B cell (primary cell): ENCODE measurements around the gene ELL3. TPM values are rescaled to one million over a fixed set of nuclear protein-coding genes. Genes with fewer than 3 reads are reported as not detected.
"Not testable (repeated sequence)": the region's sequence is repeated elsewhere in the genome, so short reads cannot be mapped to it uniquely, and the experiment has no call there.

ENCODE experiments used
- ATAC-seq: fragments of 200-7000 bp; cut with Tn5 transposase; one replicate; pipeline ENCODE4 v1.10.0; 2021; ENCODE audit warnings: low read depth, mild to moderate bottlenecking, moderate number of reproducible peaks, moderate library complexity
- CTCF ChIA-PET: fragments of 350-600 bp; sonication (Branson Sonifier 250); formaldehyde crosslinking; loops from one replicate; lab custom pipeline; 2021; ENCODE audit warnings: antibody characterized with exemption, inconsistent platforms; lab: Charles Lee
- POLR2A ChIA-PET: fragments of 350-600 bp; sonication (Branson Sonifier 250); formaldehyde crosslinking; loops from one replicate; lab custom pipeline; 2021; ENCODE audit warnings: antibody characterized with exemption; lab: Charles Lee
- DNase-seq: peaks from one replicate; pipeline ENCODE4 v3.0.0; 2013
- H2AFZ ChIP-seq: 2 replicates; pipeline ENCODE4 v1.6.1; 2012; ENCODE audit warnings: mild to moderate bottlenecking, low read depth, low read length; ENCODE audit not compliant: insufficient read depth, poor library complexity, severe bottlenecking
- H3K27ac ChIP-seq, 2 donors: 1 replicate in 1 of 2; 2 replicates in 1 of 2; pipeline ENCODE4 v1.5.1; 2012 to 2013; ENCODE audit warnings: low read length in 2 of 2, mild to moderate bottlenecking in 2 of 2, moderate library complexity in 1 of 2
- H3K27me3 ChIP-seq, 4 experiments: fragments of 200-600 bp in 1 of 4; sonication (generic) in 1 of 4; replicated peaks in 1 of 4; 1 replicate in 2 of 4; 2 replicates in 2 of 4; pipeline versions ENCODE4 v1.6.1 to v1.7.0; 2013 to 2016; ENCODE audit warnings: low read length in 3 of 4, mild to moderate bottlenecking in 2 of 4, mixed read lengths in 1 of 4, moderate library complexity in 1 of 4; ENCODE audit not compliant: insufficient read depth in 4 of 4, control insufficient read depth in 3 of 4; ENCODE audit errors: control extremely low read depth in 1 of 4
- H3K36me3 ChIP-seq, 2 experiments: replicated peaks in 1 of 2; 1 replicate in 1 of 2; 2 replicates in 1 of 2; pipeline versions ENCODE4 v1.6.1 to v1.7.1; 2013; ENCODE audit warnings: low read length in 1 of 2; ENCODE audit not compliant: insufficient read depth in 2 of 2, control insufficient read depth in 1 of 2; ENCODE audit errors: control extremely low read depth in 1 of 2, extremely low read depth in 1 of 2
- H3K4me1 ChIP-seq, 2 donors: fragments of 200-600 bp in 1 of 2; sonication (generic) in 1 of 2; 1 replicate in 1 of 2; 2 replicates in 1 of 2; pipeline versions ENCODE4 v1.5.1 to v1.6.1; 2013 to 2017; ENCODE audit warnings: low read length in 2 of 2; ENCODE audit not compliant: control insufficient read depth in 2 of 2, insufficient read depth in 2 of 2
- H3K4me2 ChIP-seq: replicated peaks from 2 replicates; pipeline ENCODE3; 2012; ENCODE audit warnings: mild to moderate bottlenecking, low read depth, low read length; ENCODE audit not compliant: poor library complexity, severe bottlenecking
- H3K4me3 ChIP-seq, 5 experiments: fragments of 200-600 bp in 1 of 5; sonication (generic) in 1 of 5; 1 replicate in 3 of 5; 2 replicates in 2 of 5; pipeline versions ENCODE4 v1.5.1 to v1.7.0; 2011 to 2016; ENCODE audit warnings: low read length in 4 of 5, mild to moderate bottlenecking in 4 of 5, low read depth in 2 of 5, control low read depth in 1 of 5, moderate library complexity in 1 of 5; ENCODE audit not compliant: insufficient read depth in 1 of 5; ENCODE audit errors: control extremely low read depth in 1 of 5, extremely low read depth in 1 of 5
- H3K79me2 ChIP-seq: fragments of 200-600 bp; sonication (generic); one replicate; pipeline ENCODE4 v1.6.0; 2016; ENCODE audit warnings: low read length; ENCODE audit not compliant: control insufficient read depth, insufficient read depth
- H3K9ac ChIP-seq: fragments of 200-600 bp; sonication (generic); 2 replicates; pipeline ENCODE4 v1.6.1; 2017; ENCODE audit warnings: mild to moderate bottlenecking, low read length, moderate library complexity
- H3K9me3 ChIP-seq, 3 donors: one replicate each; pipeline versions ENCODE4 v1.6.1 to v1.7.1; 2013; ENCODE audit warnings: low read length in 2 of 3; ENCODE audit not compliant: control insufficient read depth in 2 of 3, insufficient read depth in 1 of 3; ENCODE audit errors: control extremely low read depth in 1 of 3
- H4K20me1 ChIP-seq: 2 replicates; pipeline ENCODE4 v1.6.0; 2012; ENCODE audit warnings: mild to moderate bottlenecking, low read length; ENCODE audit not compliant: insufficient read depth, control insufficient read depth, poor library complexity, severe bottlenecking
- H3K27ac Mint-ChIP-seq: one replicate; pipeline ENCODE4 v1.8.0; 2021; ENCODE audit warnings: mixed read lengths
- H3K27me3 Mint-ChIP-seq: one replicate; pipeline ENCODE4 v1.8.0; 2021; ENCODE audit warnings: mixed read lengths
- H3K4me1 Mint-ChIP-seq: one replicate; pipeline ENCODE4 v1.8.0; 2021; ENCODE audit warnings: mixed read lengths
- H3K4me3 Mint-ChIP-seq: one replicate; pipeline ENCODE4 v1.8.0; 2021; ENCODE audit warnings: mixed read lengths
- H3K9me3 Mint-ChIP-seq: one replicate; pipeline ENCODE4 v1.8.0; 2022; ENCODE audit warnings: mixed read lengths; ENCODE audit not compliant: insufficient read depth
- CTCF ChIP-seq: fragments of 200-600 bp; IDR thresholded peaks from one replicate; pipeline ENCODE4 v1.8.0; 2022; ENCODE audit warnings: antibody characterized with exemption, mild to moderate bottlenecking
- WGBS: methylation state at CpG from one replicate; pipeline ENCODE4 v1.1.5; 2013; ENCODE audit warnings: missing lambda C conversion rate; ENCODE audit not compliant: insufficient coverage; 5-methylcytosine and 5-hydroxymethylcytosine counted together
- intact Hi-C: fragments of 100-400 bp; cut with micrococcal nuclease; formaldehyde crosslinking; loops from one replicate; pipeline ENCODE4 v1.10.0; 2022
- polyA plus RNA-seq: library from polyadenylated mRNA; depleted of rRNA; stranded (reverse); fragments of >200 nt; gene quantifications from 2 replicates; pipeline ENCODE4 v1.2.3, GENCODE V29; 2012
- total RNA-seq, 2 donors: library from RNA; stranded (reverse); fragments of 120-200 nt in 1 of 2; gene quantifications; 1 replicate in 1 of 2; 2 replicates in 1 of 2; pipeline versions ENCODE4 v1.2.3 to v1.2.4, GENCODE V29; 2013 to 2022

The ELL3 gene
- total and polyA plus RNA-seq, 2 donors (not counting 1 experiment from before 2014, with no cell fraction given) = 22.0 to 88.8 TPM

DNA sequence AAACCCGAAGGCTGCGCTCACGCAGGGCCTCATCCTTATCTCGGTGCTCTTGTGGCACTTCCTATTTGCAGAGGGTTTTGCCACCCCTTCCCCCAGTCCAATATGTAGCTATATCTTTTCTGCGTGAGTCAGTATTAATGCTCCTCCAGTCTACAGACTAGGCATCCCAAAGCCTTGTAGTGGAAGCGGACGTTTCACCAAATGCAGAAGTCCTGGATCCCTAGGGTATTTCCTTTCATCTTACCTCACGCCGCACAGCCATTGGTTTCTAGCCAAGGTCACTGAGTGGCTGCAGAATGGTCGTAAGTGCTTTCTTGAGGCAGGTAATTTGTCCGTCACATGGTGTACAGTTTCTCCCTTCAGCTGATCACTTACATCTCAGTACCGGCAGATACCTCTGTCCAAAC, 29.9 kb downstream of the ELL3 start:
- not testable (repeated sequence) for H3K9me3 Mint-ChIP-seq, H3K36me3 ChIP-seq, H3K27me3 ChIP-seq, H3K9me3 ChIP-seq, H3K27me3 Mint-ChIP-seq
- Histone ChIP-seq H3K27ac (peak overlapping the region; percentile 95 to 97), H3K9ac (peak overlapping the region; percentile 93), H3K4me2 (peak overlapping the region; percentile 77), H3K4me3 (peak overlapping the region; percentile 54 to 91 (median 86)), H4K20me1 (peaks cover 35% of the 10 kb centered on the region), H3K4me1 (peaks cover 52 to 62% of the 10 kb centered on the region in 2 donors), H3K79me2 (peaks cover 59% of the 10 kb centered on the region), H2AFZ (peak overlapping the region; percentile 72)
- Mint-ChIP-seq H3K4me3 (peak overlapping the region; percentile 98), H3K27ac (peak overlapping the region; percentile 96), H3K4me1 (peaks cover 59% of the 10 kb centered on the region)
- DNase-seq (peak; percentile 64), ATAC-seq (peak; percentile 5)
- intact Hi-C loops = loop anchor here (1.0 to 5.0 kb wide), 4 partner anchors 45 to 825 kb away; partner anchors contain the start of genes SERF2 and TTBK2
- WGBS = 0% methylated on average over 3 of the region's 12 CpGs
- CTCF ChIA-PET = interaction anchor here (1.6 kb wide), 1 partner anchor 24 kb away, joined by 7 read pairs; no protein-coding TSS in a partner anchor
- POLR2A ChIA-PET = interaction anchor here (1.7 kb wide), 1 partner anchor 30 kb away, joined by 12 read pairs; the partner anchor contains the start of gene ELL3

GRCh38 chr15:43746245-43746902, 30.4 kb downstream of the ELL3 start, which contains the start of gene PDIA3:
Gene PDIA3 (plus strand): TSS chr15:43746438. CDS start chr15:43746540, 102 bp downstream.
- TF ChIP-seq CTCF = peak; percentile 22
- ChIA-PET CTCF (interaction anchor here (1.6 kb wide), 1 partner anchor 24 kb away, joined by 7 read pairs; no protein-coding TSS in a partner anchor), POLR2A (interaction anchor here (1.7 kb wide), 1 partner anchor 30 kb away, joined by 12 read pairs; the partner anchor contains the start of gene ELL3)
- WGBS = under 1% methylated on average over 84 of the region's 84 CpGs
- not testable (repeated sequence) for H3K36me3 ChIP-seq, H3K27me3 Mint-ChIP-seq, H3K9me3 Mint-ChIP-seq, H3K27me3 ChIP-seq, H3K9me3 ChIP-seq
- Histone ChIP-seq H3K4me3 (peak within 1 kb of the TSS; percentile 54 to 91 (median 86)), H2AFZ (peak within 1 kb of the TSS; percentile 72), H3K27ac (peak within 1 kb of the TSS; percentile 95 to 97), H3K9ac (peak within 1 kb of the TSS; percentile 93), H3K79me2 (peaks cover 54% of the 10 kb centered on the region), H4K20me1 (peaks cover 29% of the 10 kb centered on the region), H3K4me1 (peaks cover 46 to 59% of the 10 kb centered on the region in 2 donors), H3K4me2 (peak within 1 kb of the TSS; percentile 77)
- peak; percentile 92 for DNase-seq
- H3K27ac Mint-ChIP-seq = peak within 1 kb of the TSS; percentile 96
- H3K4me3 Mint-ChIP-seq = peak within 1 kb of the TSS; percentile 98
- ATAC-seq = peak; percentile 87
- H3K4me1 Mint-ChIP-seq = peaks cover 54% of the 10 kb centered on the region
- intact Hi-C loops = loop anchor here (1.0 to 5.0 kb wide), 4 partner anchors 46 to 824 kb away; partner anchors contain the start of genes SERF2 and TTBK2
